ENCODE data around the gene SYCP3.

The SYCP3 gene

DNA sequence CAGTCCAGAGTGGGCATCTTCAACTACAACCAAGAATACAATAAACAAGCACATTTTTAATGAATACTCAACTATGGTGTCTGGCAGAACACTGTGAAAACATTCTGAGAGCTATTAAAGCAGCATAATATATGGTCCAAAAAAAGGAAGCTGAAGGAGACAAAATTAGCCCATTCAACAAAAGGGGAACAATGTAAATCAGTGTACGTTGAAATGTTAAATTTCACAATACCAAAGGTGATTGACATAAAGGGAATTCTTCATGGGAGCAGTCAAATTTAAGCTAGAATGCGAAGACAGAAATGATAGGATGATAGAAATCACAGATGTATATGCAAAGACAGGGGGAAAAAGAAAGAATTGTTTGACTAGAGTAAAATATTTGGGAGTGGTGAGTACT lies 41.3 kb upstream of the SYCP3 start:
- TF ChIP-seq, protein P1, sequence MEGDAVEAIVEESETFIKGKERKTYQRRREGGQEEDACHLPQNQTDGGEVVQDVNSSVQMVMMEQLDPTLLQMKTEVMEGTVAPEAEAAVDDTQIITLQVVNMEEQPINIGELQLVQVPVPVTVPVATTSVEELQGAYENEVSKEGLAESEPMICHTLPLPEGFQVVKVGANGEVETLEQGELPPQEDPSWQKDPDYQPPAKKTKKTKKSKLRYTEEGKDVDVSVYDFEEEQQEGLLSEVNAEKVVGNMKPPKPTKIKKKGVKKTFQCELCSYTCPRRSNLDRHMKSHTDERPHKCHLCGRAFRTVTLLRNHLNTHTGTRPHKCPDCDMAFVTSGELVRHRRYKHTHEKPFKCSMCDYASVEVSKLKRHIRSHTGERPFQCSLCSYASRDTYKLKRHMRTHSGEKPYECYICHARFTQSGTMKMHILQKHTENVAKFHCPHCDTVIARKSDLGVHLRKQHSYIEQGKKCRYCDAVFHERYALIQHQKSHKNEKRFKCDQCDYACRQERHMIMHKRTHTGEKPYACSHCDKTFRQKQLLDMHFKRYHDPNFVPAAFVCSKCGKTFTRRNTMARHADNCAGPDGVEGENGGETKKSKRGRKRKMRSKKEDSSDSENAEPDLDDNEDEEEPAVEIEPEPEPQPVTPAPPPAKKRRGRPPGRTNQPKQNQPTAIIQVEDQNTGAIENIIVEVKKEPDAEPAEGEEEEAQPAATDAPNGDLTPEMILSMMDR (IDR thresholded peaks at IDR 0.05; ENCODE audit: insufficient read depth, low read depth, low read length, missing control alignments) = no peak
- H3K4me3 ChIP-seq (ENCODE audit: low read length) = no peak overlapping the region
- DNase-seq (ENCODE audit: low read depth) = no peak

DNA sequence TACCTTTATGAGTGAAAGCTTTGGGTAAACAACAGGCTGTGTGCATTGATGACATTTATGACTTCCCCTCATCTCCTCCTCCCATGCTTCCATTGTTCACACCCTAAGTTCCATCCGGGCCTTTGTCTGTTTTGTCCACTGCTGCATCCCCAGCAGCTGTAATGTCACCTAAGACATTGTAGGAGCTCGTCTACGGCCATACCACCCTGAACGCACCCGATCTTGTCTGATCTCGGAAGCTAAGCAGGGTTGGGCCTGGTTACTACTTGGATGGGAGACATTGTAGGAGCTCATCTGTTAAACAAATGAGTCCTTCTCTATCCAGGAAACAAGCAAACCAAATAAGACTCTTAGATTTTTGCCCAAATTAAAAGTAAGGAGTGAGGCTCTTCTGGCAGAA lies 40.4 kb upstream of the SYCP3 start:
- TF ChIP-seq, protein P1 (IDR thresholded peaks at IDR 0.05; ENCODE audit: insufficient read depth, low read depth, low read length, missing control alignments) = no peak
- DNase-seq (ENCODE audit: low read depth) = no peak
- H3K4me3 ChIP-seq (ENCODE audit: low read length) = no peak overlapping the region

DNA sequence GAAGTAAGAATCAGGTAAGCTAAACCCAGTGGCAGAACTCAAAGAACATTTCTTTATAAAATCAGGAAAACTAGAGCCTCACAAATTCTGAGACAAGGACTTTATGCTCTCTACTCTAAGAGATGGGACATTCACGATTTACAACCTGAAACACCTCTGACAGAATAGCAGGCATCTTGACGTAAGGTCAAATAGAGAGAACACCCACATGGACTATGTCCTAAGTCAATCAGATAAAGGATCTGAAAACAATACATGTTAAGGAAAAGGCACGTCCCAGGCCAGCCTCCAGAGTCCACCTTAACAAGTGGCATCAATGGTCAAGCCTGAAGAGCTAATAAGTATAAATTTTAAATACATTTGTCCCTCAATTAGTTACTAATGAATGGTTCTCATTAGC lies 39.9 kb upstream of the SYCP3 start:
- DNase-seq (ENCODE audit: low read depth) = no peak
- no peak overlapping the region for H3K4me3 ChIP-seq (ENCODE audit: low read length)
- TF ChIP-seq, protein P1 (IDR thresholded peaks at IDR 0.05; ENCODE audit: insufficient read depth, low read depth, low read length, missing control alignments) = no peak

DNA sequence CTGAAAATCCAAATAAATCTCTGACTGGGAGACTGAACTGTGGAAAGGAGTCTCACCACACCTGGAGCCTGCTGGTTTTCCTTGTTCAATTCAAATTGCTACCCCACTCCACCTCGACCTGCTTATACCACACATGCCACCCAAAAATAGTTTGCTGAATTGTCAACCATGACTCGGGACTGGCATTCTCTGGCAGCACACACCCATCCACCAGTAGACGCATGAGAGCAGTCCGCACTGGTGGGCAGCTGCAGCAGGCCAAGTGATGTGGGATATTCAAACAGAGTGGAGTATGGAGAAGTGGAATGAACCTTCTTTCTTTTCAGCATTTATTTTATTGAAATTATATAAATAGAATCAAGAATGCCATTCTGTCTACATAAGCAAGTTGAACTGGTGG lies 38.7 kb upstream of the SYCP3 start:
- no peak overlapping the region for H3K4me3 ChIP-seq (ENCODE audit: low read length)
- TF ChIP-seq, protein P1 (IDR thresholded peaks at IDR 0.05; ENCODE audit: insufficient read depth, low read depth, low read length, missing control alignments) = no peak
- no peak for DNase-seq (ENCODE audit: low read depth)

DNA sequence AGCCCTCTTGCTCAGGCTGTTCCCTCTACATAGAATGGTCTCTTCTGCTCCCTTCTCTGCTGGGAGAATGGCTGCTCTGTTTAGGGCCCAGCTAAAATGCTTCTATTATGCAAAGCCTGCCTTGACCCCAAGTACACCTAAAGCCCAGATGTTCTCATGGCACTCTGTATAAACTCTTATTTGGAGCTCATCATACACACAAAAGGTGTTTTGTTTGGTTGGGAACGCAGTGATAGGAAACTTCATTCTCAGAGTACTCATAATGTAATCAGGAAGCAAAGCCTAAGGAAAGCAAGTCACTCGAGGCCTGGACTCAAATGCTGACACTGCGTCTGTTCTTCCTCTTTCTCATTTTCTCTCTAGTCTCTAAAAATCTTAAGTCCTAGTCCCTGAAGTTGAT lies 38.2 kb upstream of the SYCP3 start:
- TF ChIP-seq, protein P1 (IDR thresholded peaks at IDR 0.05; ENCODE audit: insufficient read depth, low read depth, low read length, missing control alignments) = no peak
- H3K4me3 ChIP-seq (ENCODE audit: low read length) = no peak overlapping the region
- no peak for DNase-seq (ENCODE audit: low read depth)

DNA sequence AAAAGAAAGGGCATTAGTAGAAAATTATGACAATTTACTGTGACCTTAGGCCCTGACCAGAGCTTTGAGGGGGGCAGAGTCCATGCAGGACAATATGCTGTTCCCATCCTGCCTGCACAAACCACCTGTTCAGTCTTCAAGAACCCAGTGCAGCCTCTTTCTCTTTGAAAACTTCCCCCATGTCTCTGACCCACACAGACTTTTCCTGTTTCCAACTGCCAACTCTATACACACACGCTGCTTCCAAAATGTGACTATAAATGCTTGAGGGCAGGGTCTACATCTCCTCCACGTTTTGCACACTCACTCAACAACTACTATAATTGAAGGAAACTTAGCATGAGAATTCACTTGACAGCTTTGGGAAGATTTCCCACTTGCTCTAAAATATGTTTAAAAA lies 36.6 kb upstream of the SYCP3 start:
- TF ChIP-seq, protein P1 (IDR thresholded peaks at IDR 0.05; ENCODE audit: insufficient read depth, low read depth, low read length, missing control alignments) = no peak
- H3K4me3 ChIP-seq (ENCODE audit: low read length) = no peak overlapping the region
- no peak for DNase-seq (ENCODE audit: low read depth)

DNA sequence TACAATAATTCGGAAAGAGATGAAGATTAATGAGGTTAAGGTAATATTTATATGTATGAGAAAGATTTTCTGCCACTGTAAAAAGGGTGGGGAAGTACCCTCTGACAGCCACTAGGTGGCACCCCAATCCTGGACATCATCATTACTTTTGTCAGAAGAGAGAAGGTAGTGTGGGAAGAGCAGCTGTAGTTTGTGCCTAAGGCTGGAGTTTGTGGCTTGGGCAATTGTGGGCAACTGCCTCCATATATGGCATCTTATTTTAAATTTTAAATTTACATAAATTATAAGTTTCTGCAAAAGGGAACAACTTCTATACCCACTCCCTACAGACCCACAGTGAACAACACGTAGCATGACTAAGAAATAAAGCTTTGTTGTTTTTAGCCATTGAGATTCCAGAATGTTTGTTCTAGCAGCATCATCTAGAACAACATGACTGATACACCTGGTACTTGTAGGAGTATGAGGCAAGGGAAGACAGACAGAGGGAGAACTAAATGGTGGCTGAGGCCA lies 34.4 kb upstream of the SYCP3 start:
- H3K4me3 ChIP-seq (ENCODE audit: low read length) = no peak overlapping the region
- peak; percentile 77 for DNase-seq (ENCODE audit: low read depth)
- TF ChIP-seq, protein P1 (IDR thresholded peaks at IDR 0.05; ENCODE audit: insufficient read depth, low read depth, low read length, missing control alignments) = peak; percentile 89

Measured in epithelial cell of esophagus (primary cell).